OCI-LY7 (cell line): ENCODE data around the gene MRPL57. TPM values are rescaled to one million over a fixed set of nuclear protein-coding genes. Genes with fewer than 3 reads are reported as not detected.

Experiments
- BruUV-seq: library from RNA; stranded (reverse); fragments of 400-500 nt; replicated peaks from 2 replicates; lab custom pipeline; 2021; lab: Mats Ljungman, UMichigan
- CTCF ChIA-PET: fragments of 300-600 bp; sonication (Branson Sonifier 250); formaldehyde crosslinking; loops from one replicate; lab custom pipeline; 2022; ENCODE audit warnings: antibody characterized with exemption; ENCODE audit not compliant: unreplicated experiment; lab: Charles Lee
- POLR2A ChIA-PET: fragments of 300-600 bp; sonication (Branson Sonifier 250); formaldehyde crosslinking; loops from one replicate; lab custom pipeline; 2022; ENCODE audit warnings: antibody characterized with exemption; lab: Charles Lee
- DNase-seq: peaks from one replicate; pipeline ENCODE4 v3.0.0-alpha.2; 2015; ENCODE audit warnings: low spot score
- H2AFZ ChIP-seq: fragments of 200-600 bp; sonication (generic), shearing (Covaris generic); 2 replicates; pipeline ENCODE4 v1.6.1; 2014; ENCODE audit warnings: mild to moderate bottlenecking, antibody characterized with exemption, low read length, moderate library complexity
- H3K27ac ChIP-seq: fragments of 200-600 bp; sonication (generic); 2 replicates; pipeline ENCODE4 v1.5.1; 2014; ENCODE audit warnings: mixed run types, low read depth, mild to moderate bottlenecking, moderate library complexity, low read length, inconsistent platforms; ENCODE audit not compliant: poor library complexity, severe bottlenecking
- H3K36me3 ChIP-seq: fragments of 200-600 bp; sonication (generic); 2 replicates; pipeline ENCODE4 v1.6.1; 2014; ENCODE audit warnings: mild to moderate bottlenecking, antibody characterized with exemption, low read length, moderate library complexity, mixed read lengths; ENCODE audit not compliant: insufficient read depth
- H3K4me1 ChIP-seq: fragments of 200-600 bp; sonication (generic); 2 replicates; pipeline ENCODE4 v1.5.1; 2014; ENCODE audit warnings: mild to moderate bottlenecking, low read length; ENCODE audit not compliant: insufficient read depth, poor library complexity, severe bottlenecking
- H3K4me2 ChIP-seq: fragments of 200-600 bp; sonication (generic); 2 replicates; pipeline ENCODE4 v1.6.1; 2014; ENCODE audit warnings: mild to moderate bottlenecking, low read length
- H3K4me3 ChIP-seq: fragments of 200-600 bp; sonication (generic); 2 replicates; pipeline ENCODE4 v1.5.1; 2014; ENCODE audit warnings: mild to moderate bottlenecking, low read depth, low read length; ENCODE audit not compliant: poor library complexity, severe bottlenecking
- H3K79me2 ChIP-seq: fragments of 200-600 bp; sonication (generic); 2 replicates; pipeline ENCODE4 v1.6.1; 2016; ENCODE audit warnings: low read depth, mild to moderate bottlenecking, low read length, moderate library complexity, mixed read lengths; ENCODE audit not compliant: insufficient read depth
- H3K9me2 ChIP-seq: fragments of 200-600 bp; sonication (generic); 2 replicates; pipeline ENCODE4 v1.6.1; 2016; ENCODE audit warnings: mild to moderate bottlenecking, low read length, mixed read lengths; ENCODE audit not compliant: insufficient read depth
- H3K9me3 ChIP-seq: fragments of 200-600 bp; sonication (generic); 2 replicates; pipeline ENCODE4 v1.6.1; 2014; ENCODE audit warnings: mild to moderate bottlenecking, mixed run types, low read length, mixed read lengths
- H4K20me1 ChIP-seq: fragments of 200-600 bp; sonication (generic); 2 replicates; pipeline ENCODE4 v1.6.1; 2014; ENCODE audit warnings: mild to moderate bottlenecking, antibody characterized with exemption, low read length, moderate library complexity, mixed read lengths; ENCODE audit not compliant: insufficient read depth
- EZH2phosphoT487 ChIP-seq: fragments of 200-600 bp; sonication (generic); IDR thresholded peaks from 2 replicates; pipeline ENCODE4 v1.6.1; 2018; ENCODE audit warnings: low read depth, borderline replicate concordance, mild to moderate bottlenecking, mixed run types, antibody characterized with exemption, low read length, moderate library complexity, mixed read lengths
- intact Hi-C: fragments of 100-400 bp; cut with micrococcal nuclease; formaldehyde crosslinking; loops from one replicate; pipeline ENCODE4 v1.10.0; 2022; ENCODE audit not compliant: unreplicated experiment
- small RNA-seq: library from RNA; depleted of rRNA; stranded (forward); fragments of <200 nt; gene quantifications from one replicate; pipeline ENCODE3, GENCODE V24; 2014
- total RNA-seq, 2 experiments: library from RNA; depleted of rRNA in 1 of 2; stranded (reverse); fragments of >200 nt in 1 of 2; shearing (Covaris generic) in 1 of 2; gene quantifications; 2 replicates each; pipeline ENCODE4 v1.2.3, GENCODE V29; 2014 to 2022
- TF ChIP-seq, protein P1 (sequence below): fragments of 200-600 bp; sonication (generic); conservative IDR thresholded peaks from 2 replicates; pipeline ENCODE4 v1.5.1; 2014; ENCODE audit warnings: mild to moderate bottlenecking, antibody characterized with exemption, low read length, moderate library complexity, mixed read lengths

Gene MRPL57
- total RNA-seq, 2 experiments from 2014 or later: 26.3 to 52.9 TPM

DNA sequence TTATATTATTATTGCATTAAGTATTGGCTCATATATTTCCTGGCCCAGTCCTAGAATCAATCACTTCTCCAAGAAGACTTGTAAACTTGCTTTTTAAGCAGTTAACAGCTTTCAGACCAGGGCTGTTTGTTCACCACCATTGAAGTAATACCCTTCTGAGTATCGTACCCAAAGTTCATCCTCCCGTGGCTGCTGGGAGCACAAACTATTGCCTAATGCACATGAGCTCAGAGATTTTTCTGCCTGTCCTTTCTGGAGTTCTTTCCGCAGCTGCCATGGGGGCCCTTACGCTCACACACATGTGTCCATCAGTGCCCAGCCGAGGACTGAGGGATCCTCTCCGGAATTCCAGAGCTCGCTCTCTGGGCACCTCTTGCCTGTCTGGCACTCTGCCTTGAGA lies 51.5 kb downstream of the MRPL57 start:
- Histone ChIP-seq H2AFZ (no peak overlapping the region), H3K9me3 (no peaks in the 10 kb centered on the region), H3K79me2 (no peaks in the 10 kb centered on the region), H3K9me2 (no peaks in the 10 kb centered on the region), H4K20me1 (no peaks in the 10 kb centered on the region), H3K4me2 (no peak overlapping the region), H3K36me3 (no peaks in the 10 kb centered on the region), H3K4me3 (no peak overlapping the region), H3K27ac (no peak overlapping the region), H3K4me1 (no peaks in the 10 kb centered on the region)
- CTCF ChIA-PET: no interaction called here
- no TSS peak for BruUV-seq
- DNase-seq: no peak
- intact Hi-C loops: no loop called here
- TF ChIP-seq, protein P1, sequence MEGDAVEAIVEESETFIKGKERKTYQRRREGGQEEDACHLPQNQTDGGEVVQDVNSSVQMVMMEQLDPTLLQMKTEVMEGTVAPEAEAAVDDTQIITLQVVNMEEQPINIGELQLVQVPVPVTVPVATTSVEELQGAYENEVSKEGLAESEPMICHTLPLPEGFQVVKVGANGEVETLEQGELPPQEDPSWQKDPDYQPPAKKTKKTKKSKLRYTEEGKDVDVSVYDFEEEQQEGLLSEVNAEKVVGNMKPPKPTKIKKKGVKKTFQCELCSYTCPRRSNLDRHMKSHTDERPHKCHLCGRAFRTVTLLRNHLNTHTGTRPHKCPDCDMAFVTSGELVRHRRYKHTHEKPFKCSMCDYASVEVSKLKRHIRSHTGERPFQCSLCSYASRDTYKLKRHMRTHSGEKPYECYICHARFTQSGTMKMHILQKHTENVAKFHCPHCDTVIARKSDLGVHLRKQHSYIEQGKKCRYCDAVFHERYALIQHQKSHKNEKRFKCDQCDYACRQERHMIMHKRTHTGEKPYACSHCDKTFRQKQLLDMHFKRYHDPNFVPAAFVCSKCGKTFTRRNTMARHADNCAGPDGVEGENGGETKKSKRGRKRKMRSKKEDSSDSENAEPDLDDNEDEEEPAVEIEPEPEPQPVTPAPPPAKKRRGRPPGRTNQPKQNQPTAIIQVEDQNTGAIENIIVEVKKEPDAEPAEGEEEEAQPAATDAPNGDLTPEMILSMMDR: no peak
- TF ChIP-seq EZH2phosphoT487: no peak
- POLR2A ChIA-PET: interaction anchor here (0.9 kb wide), 1 partner anchor 51 kb away, joined by 3 read pairs; no protein-coding TSS in a partner anchor

Small RNA genes within 50 kb of the gene (small RNA-seq; reads per million reads assigned to genes)
- not detected for gene AL158032.1
- gene RF00086: not detected

Other genes with a start within 250 kb of the MRPL57 start
- 0.10 and 0.19 TPM in 2 replicates for gene LATS2, start 115.1 kb upstream of the MRPL57 start, total RNA-seq (2014; rRNA removed; shearing (Covaris generic))
- gene LATS2, start 115.1 kb upstream of the MRPL57 start, total RNA-seq (2022): 1.3 TPM in 2 replicates
- 73.7 and 121 TPM in 2 replicates for gene SAP18, start 36.5 kb upstream of the MRPL57 start, total RNA-seq (2014; rRNA removed; shearing (Covaris generic))
- 231 and 241 TPM in 2 replicates for gene SAP18, start 36.5 kb upstream of the MRPL57 start, total RNA-seq (2022)
- gene SKA3, start 106 bp upstream of the MRPL57 start, total RNA-seq (2014; rRNA removed; shearing (Covaris generic)): 28.5 and 34.4 TPM in 2 replicates
- gene SKA3, start 106 bp upstream of the MRPL57 start, total RNA-seq (2022): 39.2 and 42.4 TPM in 2 replicates